DMS79 treated with DMSO at 0.1 percent for 48 hours (cell line): ENCODE data around the gene NEUROG3.
"Not testable (repeated sequence)": the region's sequence is repeated elsewhere in the genome, so short reads cannot be mapped to it uniquely, and the experiment has no call there.

ENCODE experiments used
- DNase-seq: peaks from one replicate; lab custom pipeline; 2025; lab: John Stamatoyannopoulos, UW

The NEUROG3 gene

DNA sequence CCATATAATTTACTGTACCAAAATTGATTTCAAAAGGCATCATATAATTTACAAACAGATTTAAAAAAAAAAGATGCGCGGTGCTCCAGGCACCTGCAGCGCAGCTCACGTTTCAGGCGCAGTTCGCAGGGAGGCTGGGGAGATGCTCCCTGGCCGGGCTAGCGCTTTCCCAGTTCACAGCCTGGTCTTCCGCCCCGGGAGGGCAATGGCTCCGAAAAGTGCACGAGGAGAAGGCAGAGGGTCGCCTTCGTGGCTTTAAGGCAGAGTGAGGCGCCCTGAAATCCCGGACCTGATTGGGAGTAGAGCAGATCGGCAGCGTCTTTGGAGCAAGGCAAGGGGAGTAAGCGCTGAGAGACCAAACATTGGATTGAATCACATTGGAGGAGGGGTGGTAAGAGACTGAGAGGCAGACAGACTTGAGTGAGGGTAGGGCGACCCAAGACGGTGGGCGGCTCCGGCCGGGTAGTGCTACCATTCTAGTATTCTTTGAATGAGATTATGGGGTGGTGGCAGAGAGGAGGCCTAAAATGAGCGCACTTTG, 1.5 kb downstream of the NEUROG3 start:
- DNase-seq: peak; percentile 18

DNA sequence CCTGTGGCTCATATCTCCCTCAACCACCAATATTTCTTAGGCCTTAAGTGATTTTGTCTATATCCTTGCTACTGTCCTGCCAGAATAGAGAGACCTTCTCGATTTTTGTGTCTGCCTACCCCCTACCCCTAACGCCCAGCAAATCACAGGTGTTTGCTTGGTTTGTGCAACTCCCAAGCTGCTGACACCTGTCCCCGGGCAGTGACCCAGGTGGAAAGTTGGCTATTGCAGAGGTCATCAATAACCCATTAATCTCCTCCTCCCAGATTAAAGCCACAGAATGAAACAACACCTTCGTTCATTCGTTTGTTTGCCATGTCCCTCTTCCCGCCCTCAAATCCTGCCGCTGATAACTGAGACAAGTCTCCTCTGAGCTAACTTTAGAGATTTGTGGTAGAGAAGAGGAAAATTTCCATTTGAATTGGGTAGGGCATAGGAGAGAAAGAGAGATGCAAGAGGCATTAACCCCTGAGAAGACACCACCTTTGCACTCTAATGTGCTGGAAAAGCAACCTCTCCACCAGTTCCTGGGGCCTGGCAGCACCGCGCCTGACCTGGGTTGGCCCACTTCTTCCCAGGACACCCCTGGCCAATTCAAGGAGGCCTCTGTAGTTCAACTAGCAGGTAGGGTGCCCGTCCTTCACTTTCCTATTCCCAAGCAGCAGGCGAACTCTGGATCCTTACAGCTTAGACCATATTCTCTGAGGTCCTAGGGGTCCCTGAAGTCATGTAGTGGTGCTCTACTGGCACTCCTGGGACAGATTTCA, 3.0 kb downstream of the NEUROG3 start:
- DNase-seq: no peak

DNA sequence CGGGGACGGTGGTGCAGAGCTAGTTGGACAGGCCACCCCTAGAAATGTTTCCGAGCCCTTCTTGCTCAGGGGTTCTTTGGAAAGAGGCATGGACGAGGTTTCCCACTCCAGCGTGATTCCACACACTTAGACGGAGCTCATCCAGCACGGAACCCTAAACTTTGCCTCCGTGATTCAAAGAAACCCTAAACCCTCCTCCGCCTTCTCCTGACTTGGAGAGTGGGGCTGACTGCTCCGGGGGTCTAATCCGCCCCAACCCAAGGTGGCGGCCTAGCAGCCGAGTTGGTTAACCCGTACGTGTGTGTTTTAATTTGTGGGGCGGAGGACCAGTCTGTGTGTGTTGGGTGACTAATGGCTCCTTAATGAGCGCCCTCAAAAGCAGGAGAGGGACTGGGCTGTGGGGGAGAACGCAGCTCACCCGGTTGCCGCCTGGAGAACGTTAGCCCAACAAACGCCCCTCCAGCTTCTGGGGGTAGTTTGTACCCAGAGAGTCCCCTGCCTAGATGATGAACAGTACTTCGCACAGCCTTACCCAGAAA, 3.8 kb downstream of the NEUROG3 start:
- no peak for DNase-seq

DNA sequence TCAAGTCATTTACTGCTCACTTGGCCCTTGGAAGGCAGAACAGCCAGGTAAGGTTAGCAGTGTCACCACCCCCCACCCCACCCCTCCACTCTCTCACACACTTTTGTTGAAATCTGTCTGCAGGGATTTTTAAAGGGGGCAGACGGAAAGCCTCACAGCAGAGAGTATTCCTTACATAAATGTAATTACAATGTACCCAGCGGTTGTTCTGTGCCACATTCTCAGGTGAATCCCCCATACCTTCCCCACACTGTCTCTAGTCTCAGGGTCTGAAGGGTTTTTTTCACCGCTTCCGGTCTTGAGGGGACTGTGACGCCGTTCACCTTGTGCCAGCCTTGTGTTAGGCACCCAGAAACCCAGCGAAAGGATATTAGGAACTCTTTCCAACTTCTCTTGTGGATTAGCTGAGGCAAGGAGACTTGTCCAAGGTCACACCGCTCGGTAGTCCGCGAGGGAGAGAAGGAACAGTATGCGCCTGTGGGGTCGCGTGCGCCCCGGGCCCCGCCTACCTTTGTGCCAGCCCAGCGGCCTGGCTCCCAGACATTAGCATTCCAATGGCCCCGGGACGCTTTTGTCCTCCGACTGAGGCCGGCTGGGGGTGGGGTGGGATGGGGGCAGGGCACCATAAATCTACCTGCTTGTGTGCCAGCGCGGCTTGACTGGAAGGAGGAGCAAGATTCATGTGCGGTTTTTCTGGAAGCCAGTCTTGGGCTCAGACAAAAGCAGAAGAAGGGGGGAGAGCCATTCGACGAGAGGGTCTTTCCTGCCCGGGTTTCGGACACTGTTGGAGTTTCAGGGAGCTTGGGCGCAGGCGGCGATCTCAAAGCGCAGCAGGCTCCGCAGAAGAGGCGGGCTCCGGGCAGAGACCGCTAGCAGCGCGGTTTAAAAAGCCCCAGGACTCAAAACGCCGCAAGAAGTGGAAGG, 4.5 kb downstream of the NEUROG3 start:
- no peak for DNase-seq

DNA sequence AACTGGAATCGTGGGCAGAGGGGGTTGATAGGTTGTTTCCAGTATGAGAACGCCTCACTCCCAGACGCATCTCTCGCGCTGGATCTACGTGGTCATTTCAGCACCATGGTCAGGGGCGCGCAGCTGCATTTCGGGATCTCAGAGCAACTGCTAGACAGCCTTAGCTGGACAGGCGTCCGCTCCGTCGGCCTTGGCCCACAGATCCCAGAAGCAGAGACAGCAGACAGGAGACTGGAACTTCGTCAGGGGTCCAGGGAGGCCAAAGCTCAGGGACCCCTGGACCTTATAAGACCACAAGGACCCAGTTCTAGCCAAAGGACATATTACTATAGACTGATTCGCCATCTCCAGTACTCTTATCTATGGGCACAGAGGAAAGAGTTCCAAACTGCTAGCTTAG, 5.3 kb downstream of the NEUROG3 start:
- no peak for DNase-seq

DNA sequence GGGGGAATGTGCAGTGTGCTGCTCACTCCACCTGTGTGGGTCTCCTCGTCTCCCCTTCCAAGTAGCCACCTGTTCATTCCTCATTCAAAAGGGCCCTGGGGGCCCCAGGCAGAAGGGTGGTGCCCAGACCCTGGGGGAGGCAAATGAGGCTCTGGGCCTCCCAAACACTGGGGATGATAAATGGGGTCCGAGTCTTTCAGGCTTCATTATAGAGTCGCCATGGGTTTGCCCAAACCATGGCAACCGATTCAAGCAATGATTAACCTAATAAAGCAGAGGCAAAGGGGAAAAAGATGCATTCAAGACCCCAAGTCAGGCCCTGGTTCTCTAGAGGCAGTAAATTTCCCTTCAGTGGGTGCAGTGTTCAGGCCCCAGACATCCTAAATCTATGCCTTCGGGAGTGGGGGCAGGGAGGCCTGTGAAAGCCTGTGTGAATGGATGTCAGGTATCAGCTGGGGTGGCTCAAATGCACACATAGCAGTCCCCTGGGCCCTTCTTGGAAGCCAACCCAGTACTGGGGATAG, 10.4 kb downstream of the NEUROG3 start:
- no peak for DNase-seq

DNA sequence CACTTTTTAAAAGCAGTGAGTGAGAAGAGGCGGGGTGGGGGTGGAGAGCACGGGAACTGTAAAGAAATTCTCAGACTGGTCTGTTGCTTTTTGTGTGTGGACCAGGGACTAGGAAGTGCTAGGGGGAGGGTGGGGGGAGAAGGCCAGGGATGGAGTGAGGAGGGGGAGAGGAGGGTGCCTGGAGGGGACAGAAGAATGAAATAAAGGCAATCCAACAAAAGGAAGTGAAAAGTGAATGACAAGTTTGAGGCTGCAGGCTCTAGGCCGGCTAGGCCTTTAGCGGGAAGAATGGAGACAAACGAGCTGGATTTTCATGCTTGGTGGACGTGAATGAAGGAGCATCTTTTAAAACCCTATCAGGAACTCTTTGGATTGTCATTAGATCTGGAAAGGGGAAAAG, 13.7 kb downstream of the NEUROG3 start:
- DNase-seq: no peak

DNA sequence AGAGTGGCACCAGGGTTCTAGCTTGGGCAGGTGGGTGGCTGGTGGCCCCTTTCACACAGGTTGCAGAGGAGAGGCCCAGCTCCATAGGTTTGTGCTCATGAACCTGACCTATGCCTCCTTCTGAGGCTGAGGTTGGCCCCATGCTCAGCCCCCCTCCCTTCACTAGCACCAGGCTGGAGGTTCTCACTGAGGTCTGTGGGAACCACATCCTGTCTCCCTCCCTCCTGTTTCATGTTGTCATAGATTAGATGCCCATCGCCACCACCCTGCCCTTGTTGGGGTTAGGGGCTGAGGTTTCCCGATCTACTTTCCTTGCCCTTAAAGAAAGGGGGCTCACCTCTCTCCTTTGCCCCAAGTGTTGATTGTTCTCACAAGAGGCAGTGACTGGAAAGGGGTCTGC, 14.7 kb downstream of the NEUROG3 start:
- DNase-seq: no peak

DNA sequence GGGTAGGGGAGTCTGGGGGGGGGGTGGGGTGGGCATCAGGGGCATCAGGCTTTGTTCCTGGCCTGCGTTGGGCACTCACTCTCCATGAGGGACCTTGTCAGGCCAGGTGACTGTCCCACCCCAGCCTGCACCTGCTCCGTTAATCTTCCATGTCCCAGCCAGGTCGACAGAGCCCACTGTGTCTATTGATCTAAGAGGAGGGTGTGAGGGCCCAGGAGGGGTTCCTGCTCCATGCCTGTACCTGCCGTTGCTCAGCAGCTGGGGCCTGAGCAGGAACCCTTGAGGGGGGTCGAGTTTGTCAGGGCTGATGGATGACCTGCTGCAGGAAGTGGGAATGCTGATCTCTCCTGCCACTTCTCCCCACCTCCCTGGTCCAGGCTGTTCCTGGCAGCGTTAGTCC, 18.6 kb downstream of the NEUROG3 start:
- DNase-seq: no peak

DNA sequence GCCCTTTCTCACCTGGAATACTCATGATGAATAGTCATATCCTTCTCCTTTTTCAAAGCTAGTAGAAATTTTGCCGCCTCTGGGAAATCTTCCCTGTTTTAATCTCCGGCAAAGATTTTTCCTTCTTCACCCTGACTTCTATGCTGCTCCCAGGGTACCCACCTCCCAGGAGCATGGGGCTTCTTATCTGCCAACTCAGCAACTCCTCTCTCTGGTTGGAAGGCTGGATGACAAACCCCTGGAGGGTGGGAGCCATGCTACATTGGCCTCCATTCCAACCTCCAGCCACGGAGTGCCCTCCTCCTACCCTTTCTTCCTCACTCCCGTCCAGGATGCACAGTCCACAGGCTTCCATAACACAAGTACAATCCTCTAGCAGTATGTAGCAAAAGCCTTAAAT, 19.9 kb downstream of the NEUROG3 start:
- DNase-seq: no peak

DNA sequence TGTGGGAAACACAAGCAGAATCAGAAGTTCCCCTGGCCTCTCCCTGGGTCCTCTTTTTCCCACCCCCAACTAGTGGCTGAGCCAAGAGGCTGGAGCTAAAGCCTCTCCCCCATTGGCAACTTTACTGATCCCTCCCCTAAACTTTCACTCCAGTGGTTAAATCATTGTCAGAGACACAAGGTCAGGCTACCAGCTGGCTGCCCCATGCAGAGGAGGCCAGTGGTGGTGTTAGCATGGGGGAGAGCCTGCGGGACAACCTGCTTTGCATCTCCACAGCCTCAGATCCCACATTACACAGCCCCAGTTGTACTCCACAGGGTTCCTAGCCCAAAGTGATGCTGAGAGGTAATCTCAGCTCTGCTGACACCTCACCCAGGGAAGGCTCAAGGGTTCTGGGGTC, 21.0 kb downstream of the NEUROG3 start:
- DNase-seq: no peak

DNA sequence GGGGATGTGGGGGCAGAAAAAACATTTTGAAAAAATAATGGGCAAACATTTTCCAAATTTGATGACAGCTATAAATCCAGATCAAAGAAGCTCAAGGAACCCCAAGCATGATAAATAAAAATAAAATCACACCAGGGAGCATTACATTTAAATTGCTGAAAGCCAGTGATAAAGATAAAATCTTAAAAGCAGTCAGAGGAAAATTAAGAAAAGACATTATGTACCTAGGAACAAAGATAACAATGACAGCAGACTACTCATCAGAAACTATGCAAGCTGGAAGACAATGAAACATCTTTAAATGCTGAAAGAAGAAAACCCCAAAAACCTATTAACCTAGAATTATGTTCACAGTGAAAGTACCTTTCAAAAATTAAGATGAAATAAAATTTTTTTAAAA, 23.3 kb downstream of the NEUROG3 start:
- no peak for DNase-seq

DNA sequence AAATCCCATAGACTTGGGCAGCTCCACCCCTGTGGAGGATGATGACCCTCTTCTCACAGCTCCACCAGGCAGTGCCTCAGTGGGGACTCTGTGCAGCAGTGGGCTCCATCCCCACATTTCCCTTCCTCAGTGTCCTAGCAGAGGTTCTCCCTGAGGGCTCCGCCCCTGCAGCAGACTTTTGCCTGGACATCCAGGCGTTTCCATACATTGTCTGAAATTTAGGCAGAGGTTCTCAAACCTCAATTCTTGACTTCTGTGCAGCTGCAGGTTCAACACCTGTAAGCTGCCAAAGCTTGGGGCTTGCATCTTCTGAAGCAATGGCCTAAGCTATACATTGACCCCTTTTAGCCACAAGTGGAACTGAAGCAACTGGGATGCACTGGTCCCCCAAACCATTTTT, 31.8 kb downstream of the NEUROG3 start:
- DNase-seq: no peak

DNA sequence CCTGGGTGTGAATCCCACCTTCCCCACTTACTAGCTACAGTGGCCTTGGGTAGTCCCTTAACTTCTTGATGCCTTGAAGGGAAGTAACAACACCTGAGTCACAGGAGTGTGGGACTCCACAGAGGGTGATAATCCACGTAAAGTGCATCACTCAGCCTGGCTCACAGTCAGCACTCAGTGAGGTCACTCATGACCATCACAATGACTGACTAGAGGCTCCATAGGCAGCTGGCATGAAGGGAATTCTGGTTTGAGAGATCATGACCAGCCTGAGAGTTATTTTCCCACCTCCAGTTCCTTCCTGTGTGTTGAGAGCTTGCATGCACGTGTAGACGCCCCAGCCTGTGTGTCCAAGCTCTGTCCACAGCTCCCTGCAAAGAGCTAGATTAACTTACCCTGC, 34.8 kb downstream of the NEUROG3 start:
- no peak for DNase-seq

DNA sequence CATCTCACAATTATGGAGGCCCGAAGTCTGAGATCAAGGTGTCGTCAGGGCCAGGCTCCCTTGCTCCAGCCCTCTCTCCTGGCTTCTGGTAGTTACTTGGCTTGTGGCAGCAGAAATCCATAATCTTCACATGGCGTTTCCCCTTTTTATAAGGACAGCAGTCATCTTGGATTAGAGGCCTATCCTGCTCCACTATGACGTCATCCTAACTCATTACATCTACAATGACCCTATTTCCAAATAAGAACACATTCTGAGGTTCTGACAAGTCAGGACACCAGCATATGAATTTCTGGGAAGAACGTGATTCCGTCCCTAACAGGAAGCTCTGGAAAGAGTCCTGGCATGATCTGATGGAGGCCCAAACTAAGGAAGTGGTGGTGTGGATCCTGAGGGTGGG, 35.8 kb downstream of the NEUROG3 start:
- DNase-seq: no peak

DNA sequence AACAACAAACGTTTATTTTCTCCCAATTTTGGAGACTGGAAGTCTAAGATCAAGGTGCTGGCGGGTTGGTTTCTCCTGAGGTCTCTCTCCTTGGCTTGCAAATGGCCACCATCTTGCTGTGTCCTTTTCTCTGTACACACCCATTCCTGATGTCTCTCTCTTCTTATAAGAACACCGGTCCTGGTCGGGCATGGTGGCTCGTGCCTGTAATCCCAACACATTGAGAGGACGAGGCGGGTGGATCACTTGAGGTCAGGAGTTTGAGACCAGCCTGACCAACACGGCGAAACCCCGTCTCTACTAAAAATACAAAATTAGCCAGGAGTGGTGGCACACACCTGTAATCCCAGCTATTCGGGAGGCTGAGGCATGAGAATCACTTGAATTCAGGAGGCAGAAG, 36.7 kb downstream of the NEUROG3 start:
- DNase-seq: not testable (repeated sequence)

DNA sequence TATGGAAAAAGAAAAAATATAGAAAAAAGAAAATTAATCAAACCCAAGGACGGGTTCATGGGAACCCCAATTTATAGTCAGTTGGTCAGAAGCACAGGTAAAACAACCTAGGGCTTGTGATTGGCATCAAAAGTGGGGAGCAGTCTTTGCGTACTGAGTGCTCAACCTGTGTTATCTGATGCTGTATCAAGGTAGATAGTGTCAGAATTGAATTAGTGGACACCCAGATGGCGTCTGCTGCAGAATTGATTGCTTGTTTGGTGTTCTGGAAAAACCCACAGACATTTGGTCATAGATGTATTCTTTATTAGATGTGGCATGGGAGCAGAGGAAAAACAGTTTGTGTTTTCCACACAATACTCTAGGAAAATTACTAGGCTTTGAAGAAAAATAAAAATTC, 39.6 kb downstream of the NEUROG3 start:
- no peak for DNase-seq

DNA sequence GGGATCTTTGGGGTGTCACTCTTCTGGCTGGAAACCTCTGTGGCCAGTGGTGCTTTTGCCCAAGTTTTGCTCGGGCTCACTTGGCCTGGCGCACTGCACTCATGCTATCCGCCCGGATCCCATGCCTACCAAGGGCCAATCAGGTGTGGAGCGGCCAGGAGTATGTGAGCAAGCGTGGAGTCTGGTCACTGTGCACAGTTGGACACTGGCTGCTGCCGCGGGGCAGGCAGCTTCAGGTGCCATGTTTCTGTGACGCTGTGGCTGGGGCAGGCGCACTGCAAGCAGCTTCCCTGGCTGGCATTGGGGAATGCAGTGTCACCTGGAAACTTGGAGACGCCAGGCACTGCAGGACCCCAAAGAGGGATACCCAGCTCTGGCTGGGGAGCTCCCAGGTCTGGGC, 45.3 kb downstream of the NEUROG3 start:
- DNase-seq: no peak
